ENCODE measurements around the gene TSPAN18.

Gene TSPAN18

DNA sequence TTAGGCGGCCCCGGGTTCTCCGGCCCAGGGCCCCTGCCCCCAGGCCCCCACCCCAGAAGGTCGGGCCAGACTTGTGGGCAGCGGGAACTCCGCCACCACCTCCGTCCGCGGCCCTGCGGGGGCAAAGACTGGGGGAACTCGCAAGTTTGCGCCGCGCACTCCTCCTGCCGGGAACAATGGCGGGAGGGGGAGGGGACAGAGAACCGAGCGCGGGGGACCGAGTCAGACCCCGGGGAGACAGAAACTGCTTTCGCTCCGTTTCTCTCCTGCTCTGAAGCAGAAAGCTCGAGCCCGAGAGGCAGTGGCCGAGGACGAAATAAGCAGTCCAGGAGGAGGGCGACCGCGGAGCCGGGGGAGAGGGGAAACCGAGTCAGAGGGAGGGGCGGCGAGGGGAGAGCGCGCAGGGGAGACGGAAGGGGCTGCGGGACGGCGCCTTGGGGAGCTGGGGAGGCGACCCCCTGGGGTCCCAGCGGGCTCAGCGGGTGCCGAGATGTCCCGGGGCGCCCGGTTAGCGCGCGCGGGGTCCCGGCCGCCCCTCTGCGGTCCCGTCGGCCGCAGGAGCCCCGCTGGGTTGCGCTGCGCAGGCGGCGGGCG is 223.4 kb downstream of the TSPAN18 start:
- DNase-seq: peak; percentile 49

DNA sequence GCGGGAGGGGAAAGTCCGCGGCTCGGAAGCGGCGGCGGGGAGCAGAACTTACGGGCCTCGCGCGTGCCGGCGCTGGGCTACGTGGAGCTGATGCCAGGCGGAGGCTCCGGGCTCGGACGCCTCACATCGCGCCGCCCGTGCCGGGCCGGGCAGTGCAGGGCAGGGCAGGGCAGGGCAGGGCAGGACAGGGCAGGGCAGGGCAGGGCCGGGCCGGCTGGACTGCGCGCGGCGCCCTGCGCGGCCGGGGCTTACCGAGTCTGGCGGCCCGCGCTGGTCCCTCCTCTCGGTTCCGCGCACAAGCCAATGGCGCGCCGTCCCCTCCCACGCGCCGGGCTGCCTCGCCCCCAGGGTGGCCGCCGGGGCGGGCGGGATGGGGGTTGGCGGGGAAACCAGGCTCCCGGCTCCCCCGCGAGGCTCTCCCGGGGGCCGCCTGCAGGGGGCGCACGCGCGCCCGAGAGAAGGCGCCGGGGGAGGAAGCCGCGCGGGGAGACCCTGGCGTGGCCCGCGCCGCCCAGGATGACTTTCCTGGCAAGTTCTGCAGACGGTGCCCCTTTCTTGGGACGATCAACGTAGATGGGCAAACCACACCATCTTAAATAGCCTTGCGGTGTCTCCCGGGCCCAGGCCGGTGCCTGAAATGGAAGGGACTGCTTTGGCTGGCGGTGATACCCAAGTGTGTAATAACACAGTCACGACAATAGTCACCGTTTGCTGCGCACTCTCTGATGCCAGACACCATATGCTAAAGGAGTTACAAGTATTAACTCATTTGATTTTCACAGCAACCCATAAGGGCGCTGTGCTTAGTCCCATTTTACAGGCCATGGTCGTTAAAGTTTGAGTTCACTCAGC is 224.1 kb downstream of the TSPAN18 start, which contains the start of gene TP53I11:
TSS of gene TP53I11 (minus strand) at position 259 of the 852 bp plus-strand sequence. CDS start 12,548 bp downstream, outside the sequence.
- DNase-seq: peak; percentile 58

DNA sequence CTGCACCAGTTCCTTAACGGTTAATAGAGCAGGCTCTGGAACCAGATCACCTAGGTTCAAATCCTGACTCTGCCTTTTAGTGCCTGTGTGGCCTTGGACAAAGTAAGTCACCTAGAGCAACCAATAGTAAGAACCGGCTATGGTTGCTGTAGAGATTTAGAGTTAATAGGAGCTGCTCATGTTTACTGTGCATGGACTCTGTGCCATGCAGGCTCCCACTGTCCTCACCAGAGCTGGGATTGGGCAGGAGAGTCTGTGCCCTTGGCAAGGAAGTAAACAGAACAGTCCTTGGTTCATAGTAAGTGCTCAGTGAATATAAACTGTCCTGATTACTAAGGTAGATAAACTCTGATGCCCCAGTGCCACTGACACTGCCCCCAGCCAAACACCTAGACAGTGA is 225.3 kb downstream of the TSPAN18 start:
- no peak for DNase-seq

- no peak for DNase-seq
These were observed 225.9 kb downstream of the TSPAN18 start for GRCh38 chr11:44952500-44953260.

DNA sequence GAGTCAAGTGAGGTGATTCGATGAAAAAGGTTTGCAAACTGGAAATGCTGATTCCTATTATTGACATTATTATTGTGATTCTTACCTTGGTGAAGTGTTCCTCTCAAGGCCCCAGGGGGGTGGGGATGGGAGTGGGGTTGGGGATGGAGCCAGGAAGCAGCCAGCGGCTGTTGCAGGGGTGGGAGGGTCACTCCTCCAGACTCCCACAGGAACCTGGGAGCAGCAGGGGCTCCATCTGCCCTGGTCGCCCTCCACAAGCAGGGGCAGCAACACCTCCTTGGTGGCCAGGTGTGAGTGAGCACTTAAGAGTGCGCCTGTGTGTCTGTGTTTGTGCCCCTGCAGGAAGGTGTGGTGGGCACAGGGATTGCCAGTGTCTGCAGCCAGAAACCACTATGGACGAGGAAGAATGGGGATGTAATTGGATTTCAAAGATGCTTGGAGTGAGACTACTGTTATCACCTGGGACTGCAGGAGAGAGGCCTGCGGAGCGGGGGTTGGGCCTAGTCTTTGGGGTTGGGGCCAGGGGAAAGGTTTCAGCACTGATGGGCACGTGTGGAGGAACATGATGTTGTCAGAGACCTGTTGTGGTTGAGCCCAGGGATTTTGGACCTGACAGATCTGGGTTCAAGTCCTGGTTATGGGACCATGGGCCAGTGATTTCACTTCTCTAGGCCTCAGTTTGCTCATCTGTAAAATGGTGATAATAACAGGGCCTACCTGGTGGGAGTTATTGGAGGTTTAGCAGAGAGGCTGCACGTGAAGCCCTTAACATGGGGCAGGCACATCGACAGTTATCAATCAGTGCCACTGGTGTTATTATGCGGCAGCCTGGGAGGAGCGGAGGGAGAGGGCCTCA is 227.5 kb downstream of the TSPAN18 start:
- DNase-seq: no peak

DNA sequence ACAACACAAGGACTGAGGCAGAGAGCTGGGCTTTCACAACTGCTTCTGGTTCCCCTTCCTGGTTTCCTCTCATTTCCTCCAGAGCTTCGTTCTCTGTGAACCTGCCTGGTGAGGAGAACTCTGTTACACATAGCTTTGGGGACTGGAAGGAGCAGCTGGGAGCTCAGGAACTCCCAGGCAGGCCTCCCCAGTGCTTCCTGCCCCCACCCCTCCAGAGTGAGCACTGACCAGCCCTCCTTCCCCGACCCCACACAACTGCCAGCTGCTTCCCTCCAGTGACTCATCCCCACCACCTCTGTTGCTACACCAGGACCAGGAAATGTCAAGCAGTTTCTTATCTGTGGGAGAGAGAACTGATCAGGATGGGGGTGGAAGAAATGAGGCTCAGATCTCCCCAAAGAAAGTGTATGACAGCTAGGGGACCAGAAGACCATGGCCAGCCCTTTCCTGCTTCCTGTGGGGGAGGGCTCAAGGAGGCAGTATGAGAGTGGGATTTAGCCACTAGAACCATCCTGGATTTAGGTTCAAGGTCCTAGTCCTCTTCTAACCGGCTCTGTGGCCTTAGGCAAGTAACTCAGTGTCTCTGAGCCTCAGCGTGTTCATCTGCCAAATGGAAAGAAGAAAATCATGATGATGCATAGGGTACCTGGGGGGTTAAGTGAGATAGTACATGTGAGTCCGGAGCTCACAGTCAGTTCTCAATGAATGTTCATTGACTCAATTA is 228.4 kb downstream of the TSPAN18 start:
- no peak for DNase-seq

- no peak for DNase-seq
These were observed 230.3 kb downstream of the TSPAN18 start for GRCh38 chr11:44957040-44957515.

- DNase-seq: peak; percentile 53
These were observed 231.2 kb downstream of the TSPAN18 start for GRCh38 chr11:44957776-44958564.

DNA sequence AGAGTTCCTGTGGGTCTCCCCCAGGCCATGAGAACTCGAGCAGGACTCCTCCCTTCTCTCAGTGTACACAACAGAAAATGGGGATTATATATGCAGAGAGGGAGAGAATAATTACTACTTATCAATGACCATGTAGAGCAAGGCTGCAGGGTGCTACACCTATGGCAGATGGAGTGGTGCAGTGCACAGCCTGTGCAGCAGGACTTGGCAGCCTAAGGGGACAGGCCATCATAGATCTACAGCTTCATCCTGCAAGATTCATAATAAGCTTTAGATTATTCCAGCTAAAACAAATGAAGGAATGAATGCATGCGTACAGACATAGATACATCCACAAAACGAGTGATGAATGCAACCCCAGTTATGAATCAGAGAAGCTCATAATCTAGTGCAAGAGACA is 232.3 kb downstream of the TSPAN18 start:
- no peak for DNase-seq

- DNase-seq: peak; percentile 54
These were observed 233.6 kb downstream of the TSPAN18 start for GRCh38 chr11:44960200-44960845.

DNA sequence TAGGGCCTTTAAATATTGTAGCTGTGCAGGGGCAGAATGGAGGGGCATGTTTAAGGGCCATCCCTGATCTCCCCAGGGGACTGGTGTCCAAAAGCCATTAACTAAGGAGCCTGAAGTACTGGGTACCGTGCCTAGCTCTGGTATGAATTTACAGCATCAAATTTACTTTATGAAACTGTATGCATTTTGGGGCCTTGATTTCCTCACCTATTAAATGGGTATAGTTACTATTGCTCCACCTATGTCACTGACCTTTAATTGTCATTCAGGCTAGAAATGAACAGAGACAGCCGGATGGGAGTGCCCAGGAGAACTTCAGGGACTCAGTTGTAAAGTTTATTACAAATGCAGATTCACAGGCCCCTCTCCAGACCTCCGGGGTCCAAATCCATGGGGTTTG is 235.7 kb downstream of the TSPAN18 start:
- no peak for DNase-seq

DNA sequence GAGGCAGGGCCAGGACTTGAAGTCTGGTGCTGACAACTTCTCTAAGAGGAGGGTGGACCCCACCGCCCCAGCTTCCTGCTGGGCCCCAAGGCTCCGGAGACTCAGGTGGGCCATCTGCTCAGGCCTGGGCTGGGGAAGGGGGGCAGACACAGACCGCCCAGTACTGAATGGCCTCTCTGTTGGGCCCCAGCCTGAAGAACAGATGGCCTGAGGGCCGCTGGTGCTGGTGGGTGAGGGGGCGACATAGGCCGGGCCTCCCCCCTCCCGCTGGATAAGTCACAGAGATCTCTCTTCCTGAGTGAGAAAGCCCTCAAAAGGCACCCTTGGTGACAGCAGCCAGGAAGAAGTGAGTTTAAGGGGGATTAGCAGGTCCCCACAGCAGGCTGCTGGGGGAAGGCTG is 236.4 kb downstream of the TSPAN18 start:
- DNase-seq: no peak

- DNase-seq: no peak
These were observed 237.2 kb downstream of the TSPAN18 start for GRCh38 chr11:44963948-44964347.

GRCh38 chr11:44964526-44965209 is 237.9 kb downstream of the TSPAN18 start:
- DNase-seq: peak; percentile 95

DNA sequence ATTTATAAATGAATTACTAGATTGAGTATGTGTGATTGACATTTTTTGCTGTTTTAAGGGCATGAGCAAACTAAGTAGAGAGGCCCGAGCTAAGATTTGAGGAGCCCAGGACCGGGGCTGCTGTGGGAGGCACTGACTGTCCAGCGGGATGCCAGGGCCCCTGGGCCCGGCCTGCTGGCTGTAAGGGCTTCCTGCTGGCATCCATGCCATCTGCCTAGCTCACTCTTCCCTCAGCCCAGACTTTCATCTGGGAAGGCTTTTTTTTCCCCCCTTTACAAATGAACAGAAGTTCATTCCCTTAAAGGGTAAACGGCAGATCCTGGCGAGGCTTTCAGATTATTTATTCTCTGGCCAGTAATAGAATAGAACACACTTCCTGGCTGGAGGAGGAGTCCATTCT is 239.9 kb downstream of the TSPAN18 start:
- DNase-seq: no peak

- no peak for DNase-seq
These were observed 241.3 kb downstream of the TSPAN18 start for GRCh38 chr11:44967930-44968496.

- no peak for DNase-seq
These were observed 241.7 kb downstream of the TSPAN18 start for GRCh38 chr11:44968510-44968909.

DNA sequence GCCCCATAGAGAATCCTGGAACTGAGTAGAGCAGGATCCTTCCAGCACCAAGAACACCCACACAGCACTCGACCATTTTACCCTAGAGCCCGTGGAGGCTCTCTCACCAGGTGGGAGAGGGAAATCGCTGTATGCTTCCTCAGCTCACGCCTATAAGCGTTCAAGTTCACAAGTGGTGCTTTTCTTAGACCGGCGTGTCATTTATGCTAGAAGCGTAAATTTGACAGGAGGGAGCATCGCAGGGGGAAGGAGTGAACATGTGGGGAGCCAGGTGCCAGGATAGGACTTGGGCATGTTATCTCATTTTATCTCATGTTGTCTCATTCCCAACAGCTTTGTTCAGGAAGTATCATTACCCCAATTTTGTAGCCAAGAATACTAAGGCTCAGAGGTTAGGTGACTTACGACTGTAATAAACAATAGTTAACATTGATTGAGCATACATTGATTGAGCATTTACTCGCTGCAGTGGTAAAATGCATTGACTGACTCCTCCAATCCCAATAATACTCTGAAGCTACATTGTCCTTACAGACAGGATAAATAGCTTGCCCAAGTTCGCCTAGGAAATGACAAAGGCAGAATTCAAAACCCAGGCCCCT is 243.0 kb downstream of the TSPAN18 start:
- no peak for DNase-seq

GRCh38 chr11:44970293-44970692 is 243.5 kb downstream of the TSPAN18 start:
- no peak for DNase-seq
